Stomach (tissue), 4 donors: ENCODE measurements around the gene JAML.

Experiments
- CTCF ChIP-seq, 7 experiments: fragments of 450-650 bp in 4 of 7; fragments of 200-600 bp in 3 of 7; sonication (generic) in 3 of 7; IDR thresholded peaks; one replicate each; pipeline ENCODE4 v1.5.1; 2016 to 2019; ENCODE audit warnings: antibody characterized with exemption in 7 of 7, control low read depth in 2 of 7, mild to moderate bottlenecking in 1 of 7
- EP300 ChIP-seq: sonication (generic); formaldehyde crosslinking; IDR thresholded peaks from one replicate; pipeline ENCODE4 v1.6.1; 2017; ENCODE audit warnings: antibody characterized with exemption
- POLR2A ChIP-seq, 4 donors: fragments of 450-650 bp; IDR thresholded peaks; one replicate each; pipeline ENCODE4 v1.6.1; 2016; ENCODE audit warnings: antibody characterized with exemption in 4 of 4, control low read depth in 2 of 4, mild to moderate bottlenecking in 1 of 4, moderate library complexity in 1 of 4
- POLR2AphosphoS5 ChIP-seq, 3 donors: sonication (generic); formaldehyde crosslinking; IDR thresholded peaks; one replicate each; pipeline ENCODE4 v1.6.1; 2016; ENCODE audit warnings: antibody characterized with exemption in 3 of 3

- TF ChIP-seq POLR2AphosphoS5 (IDR thresholded peaks at IDR 0.05), result no peak
- TF ChIP-seq CTCF (IDR thresholded peaks at IDR 0.05), result no peak
- no peak for TF ChIP-seq EP300
- TF ChIP-seq POLR2A (IDR thresholded peaks at IDR 0.05), result no peak
Observed at GRCh38 chr11:118144301-118145268, 80.2 kb downstream of the JAML start.
